A673 (cell line): ENCODE measurements around the gene KCNJ4. TPM values are rescaled to one million over a fixed set of nuclear protein-coding genes. Genes with fewer than 3 reads are reported as not detected.

ENCODE experiments used
- BruUV-seq: library from RNA; stranded (reverse); fragments of 400-500 nt; replicated peaks from 2 replicates; lab custom pipeline; 2021; lab: Mats Ljungman, UMichigan
- CTCF ChIA-PET: fragments of 300-600 bp; sonication (Branson Sonifier 250); formaldehyde crosslinking; loops from one replicate; lab custom pipeline; 2022; ENCODE audit warnings: antibody characterized with exemption; lab: Charles Lee
- POLR2A ChIA-PET: fragments of 300-600 bp; sonication (Branson Sonifier 250); formaldehyde crosslinking; loops from one replicate; lab custom pipeline; 2022; ENCODE audit warnings: antibody characterized with exemption; ENCODE audit not compliant: low non-redundant PET; lab: Charles Lee
- DNase-seq: peaks from one replicate; pipeline ENCODE4 v3.0.0-alpha.2; 2015; ENCODE audit warnings: low spot score
- H3K27ac ChIP-seq: fragments of 200-600 bp; sonication (generic); 2 replicates; pipeline ENCODE4 v1.5.1; 2016; ENCODE audit warnings: mixed run types, low read depth, mild to moderate bottlenecking, mixed read lengths, antibody characterized with exemption, low read length; ENCODE audit not compliant: poor library complexity, severe bottlenecking
- H3K27me3 ChIP-seq: fragments of 200-600 bp; sonication (generic); replicated peaks from 2 replicates; pipeline ENCODE4 v1.6.1; 2017; ENCODE audit warnings: mixed run types, low read depth, mild to moderate bottlenecking, mixed read lengths, antibody characterized with exemption, low read length; ENCODE audit not compliant: insufficient read depth, poor library complexity
- H3K36me3 ChIP-seq: fragments of 200-600 bp; sonication (generic); 2 replicates; pipeline ENCODE4 v1.6.1; 2016; ENCODE audit warnings: mixed run types, mild to moderate bottlenecking, mixed read lengths, antibody characterized with exemption, low read length; ENCODE audit not compliant: insufficient read depth, poor library complexity, severe bottlenecking
- H3K4me1 ChIP-seq: fragments of 200-600 bp; sonication (generic); 2 replicates; pipeline ENCODE4 v1.6.1; 2017; ENCODE audit warnings: mixed run types, mild to moderate bottlenecking, mixed read lengths, antibody characterized with exemption, low read length; ENCODE audit not compliant: insufficient read depth, poor library complexity, severe bottlenecking
- H3K4me3 ChIP-seq: fragments of 200-600 bp; sonication (generic); 2 replicates; pipeline ENCODE4 v1.5.1; 2016; ENCODE audit warnings: low read depth, mixed run types, mild to moderate bottlenecking, mixed read lengths, low read length; ENCODE audit not compliant: poor library complexity, severe bottlenecking
- H3K9me3 ChIP-seq: fragments of 200-600 bp; sonication (generic); 2 replicates; pipeline ENCODE4 v1.6.1; 2016; ENCODE audit warnings: mixed run types, low read depth, mild to moderate bottlenecking, mixed read lengths, antibody characterized with exemption, low read length; ENCODE audit not compliant: poor library complexity, severe bottlenecking
- CTCF ChIP-seq: fragments of 300-800, 200-600 bp; sonication (generic); conservative IDR thresholded peaks from 2 replicates; pipeline ENCODE4 v1.5.1; 2017; ENCODE audit warnings: low read depth, mild to moderate bottlenecking, antibody characterized with exemption, low read length, moderate library complexity, mixed read lengths
- EZH2 ChIP-seq: fragments of 200-600 bp; sonication (generic); IDR thresholded peaks from 2 replicates; pipeline ENCODE4 v1.6.1; 2017; ENCODE audit warnings: borderline replicate concordance, low read depth, mild to moderate bottlenecking, mixed read lengths, antibody characterized with exemption, low read length; ENCODE audit not compliant: poor library complexity, severe bottlenecking
- intact Hi-C: fragments of 100-400 bp; cut with micrococcal nuclease; formaldehyde crosslinking; loops from one replicate; pipeline ENCODE4 v1.10.0; 2022; ENCODE audit not compliant: unreplicated experiment
- total RNA-seq: library from RNA; stranded (reverse); gene quantifications from 2 replicates; pipeline ENCODE4 v1.2.3, GENCODE V29; 2021

KCNJ4 gene
- total RNA-seq, 1 experiment from 2014 or later: 1.0 TPM

DNA sequence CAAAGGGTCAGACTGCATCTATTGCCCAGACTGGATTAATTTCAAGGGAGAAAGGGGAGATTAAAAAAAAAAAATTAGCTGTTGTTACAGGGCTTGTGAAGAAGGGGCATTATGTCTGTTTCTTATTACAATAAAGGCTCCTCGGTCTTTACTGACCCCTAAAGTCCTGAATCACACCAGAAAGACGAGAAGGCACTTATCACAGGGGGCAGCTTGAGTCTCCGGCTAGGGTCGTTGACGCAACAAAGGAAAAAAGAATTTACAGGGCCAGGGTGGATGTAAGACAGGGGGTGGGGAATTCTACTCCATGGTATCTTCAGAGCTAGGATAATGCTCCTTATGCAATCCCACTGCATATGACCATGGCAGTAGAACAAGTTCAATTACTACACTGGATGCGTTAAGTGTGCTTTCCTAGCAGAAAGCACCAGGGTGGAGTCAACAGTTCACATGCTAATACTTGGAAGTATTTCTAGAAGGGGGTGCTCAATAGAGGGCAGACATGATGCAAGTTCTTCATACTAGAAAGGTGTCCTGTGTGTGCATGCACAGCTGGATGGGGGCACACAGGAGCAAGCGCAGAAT is 34.7 kb upstream of the KCNJ4 start:
- Histone ChIP-seq H3K27ac (peak overlapping the region; percentile 17), H3K36me3 (peaks cover 99% of the 10 kb centered on the region), H3K9me3 (no peaks in the 10 kb centered on the region), H3K4me1 (no peaks in the 10 kb centered on the region), H3K27me3 (no peaks in the 10 kb centered on the region), H3K4me3 (no peak overlapping the region)
- POLR2A ChIA-PET: no interaction called here
- no peak for DNase-seq
- no TSS peak for BruUV-seq
- CTCF ChIA-PET: no interaction called here
- no peak for TF ChIP-seq CTCF
- no peak for TF ChIP-seq EZH2
- intact Hi-C loops: loop anchor here (10.0 kb wide), 1 partner anchor 615 kb away; no protein-coding TSS in a partner anchor

- no TSS peak for BruUV-seq
- Histone ChIP-seq H3K27ac (no peak overlapping the region), H3K36me3 (peaks cover 99% of the 10 kb centered on the region), H3K27me3 (no peaks in the 10 kb centered on the region), H3K9me3 (no peaks in the 10 kb centered on the region), H3K4me1 (no peaks in the 10 kb centered on the region), H3K4me3 (no peak overlapping the region)
- intact Hi-C loops: no loop called here
- POLR2A ChIA-PET: no interaction called here
- no peak for DNase-seq
- CTCF ChIA-PET: no interaction called here
- TF ChIP-seq CTCF (no peak), EZH2 (no peak)
Observed at GRCh38 chr22:38489142-38489541, 34.1 kb upstream of the KCNJ4 start.

DNA sequence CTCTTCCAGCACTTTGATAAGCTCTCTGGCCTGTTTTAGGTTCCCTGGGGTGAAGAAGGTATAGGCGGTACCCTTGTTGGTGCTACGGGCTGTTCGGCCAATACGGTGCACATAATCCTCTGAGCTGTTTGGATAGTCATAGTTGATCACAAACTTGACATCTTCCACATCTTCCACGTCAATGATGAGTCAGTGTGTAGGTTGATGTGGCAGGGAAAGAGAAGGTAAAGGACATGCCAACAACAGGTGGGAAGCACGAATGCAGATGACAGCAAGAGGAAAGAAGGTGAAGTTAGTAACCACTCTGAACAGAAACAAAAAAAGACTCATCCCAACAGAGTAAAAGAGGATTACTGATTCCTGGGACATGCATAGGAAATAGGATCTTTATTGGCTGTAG is 32.9 kb upstream of the KCNJ4 start:
- CTCF ChIA-PET: interaction anchor here (0.6 kb wide), 1 partner anchor 219 kb away, joined by 3 read pairs; no protein-coding TSS in a partner anchor

More for the DNA sequence above, 32.9 kb upstream of the KCNJ4 start:
- no peaks in the 10 kb centered on the region for H3K9me3 ChIP-seq
- peaks cover 99% of the 10 kb centered on the region for H3K36me3 ChIP-seq
- no TSS peak for BruUV-seq
- POLR2A ChIA-PET: no interaction called here
- DNase-seq: no peak
- no peaks in the 10 kb centered on the region for H3K4me1 ChIP-seq
- no peak overlapping the region for H3K27ac ChIP-seq
- no peak for TF ChIP-seq EZH2
- TF ChIP-seq CTCF: no peak
- H3K27me3 ChIP-seq: no peaks in the 10 kb centered on the region
- intact Hi-C loops: no loop called here
- no peak overlapping the region for H3K4me3 ChIP-seq
